GM21619 (cell line): Measurements from ENCODE around the gene MYMK.

Experiments
- ATAC-seq: cut with Tn5 transposase; IDR thresholded peaks from one replicate; pipeline ENCODE4 v1.9.1; 2021; ENCODE audit not compliant: unreplicated experiment

MYMK gene

DNA sequence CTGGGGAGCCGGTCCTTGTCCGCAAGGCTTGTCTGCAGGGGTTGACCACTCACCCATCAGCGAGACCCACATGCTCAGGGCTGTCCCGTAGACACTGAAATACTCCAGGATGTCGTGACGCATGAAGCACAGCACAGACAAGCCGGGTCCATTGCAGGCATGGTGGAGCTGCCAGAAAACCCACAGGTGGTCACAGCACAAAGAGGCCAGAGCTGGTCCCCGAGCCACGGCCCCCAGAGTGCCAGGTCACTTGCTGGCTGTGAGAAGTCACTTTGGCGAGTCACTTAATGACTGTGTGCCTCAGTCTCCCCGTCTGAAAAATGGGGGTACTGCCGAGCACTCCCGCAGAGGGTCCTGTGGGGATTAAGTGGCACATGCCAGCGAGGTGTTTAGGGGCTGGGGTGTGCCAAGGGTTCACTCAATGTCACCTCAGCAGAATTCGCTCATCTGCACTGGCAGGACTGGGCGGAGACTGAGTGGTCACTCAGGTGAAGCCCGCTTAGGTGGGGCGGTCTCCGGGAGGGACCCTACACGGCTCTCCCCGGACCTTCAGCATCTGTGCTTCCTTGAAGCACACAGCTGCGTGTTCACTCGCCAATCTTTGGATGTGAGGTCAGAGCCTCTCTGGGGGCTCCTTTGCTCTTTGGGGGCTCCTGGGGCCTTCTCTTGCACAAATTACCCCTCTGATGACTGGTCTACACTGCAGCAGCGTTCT is 4.5 kb downstream of the MYMK start:
- ATAC-seq, result no peak

DNA sequence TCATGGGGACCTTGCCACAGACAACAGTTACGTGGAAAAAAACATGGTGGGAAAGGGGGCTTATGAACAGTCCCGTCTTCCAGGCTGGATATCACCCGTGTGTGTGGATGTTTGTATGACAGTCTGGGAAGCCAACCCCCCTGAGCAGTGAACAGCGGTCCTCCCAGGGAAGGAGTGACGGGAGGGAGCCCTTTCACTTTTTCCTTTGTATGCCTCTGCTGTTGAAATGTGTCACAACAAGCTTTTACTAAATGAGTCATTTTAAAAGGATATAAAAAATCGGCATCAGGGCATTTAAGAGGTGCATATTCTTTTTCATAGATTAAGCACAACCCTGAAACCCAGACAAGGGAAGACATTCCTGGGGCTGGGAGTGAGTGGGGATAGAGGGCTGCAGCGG is 5.1 kb downstream of the MYMK start:
- no peak for ATAC-seq

DNA sequence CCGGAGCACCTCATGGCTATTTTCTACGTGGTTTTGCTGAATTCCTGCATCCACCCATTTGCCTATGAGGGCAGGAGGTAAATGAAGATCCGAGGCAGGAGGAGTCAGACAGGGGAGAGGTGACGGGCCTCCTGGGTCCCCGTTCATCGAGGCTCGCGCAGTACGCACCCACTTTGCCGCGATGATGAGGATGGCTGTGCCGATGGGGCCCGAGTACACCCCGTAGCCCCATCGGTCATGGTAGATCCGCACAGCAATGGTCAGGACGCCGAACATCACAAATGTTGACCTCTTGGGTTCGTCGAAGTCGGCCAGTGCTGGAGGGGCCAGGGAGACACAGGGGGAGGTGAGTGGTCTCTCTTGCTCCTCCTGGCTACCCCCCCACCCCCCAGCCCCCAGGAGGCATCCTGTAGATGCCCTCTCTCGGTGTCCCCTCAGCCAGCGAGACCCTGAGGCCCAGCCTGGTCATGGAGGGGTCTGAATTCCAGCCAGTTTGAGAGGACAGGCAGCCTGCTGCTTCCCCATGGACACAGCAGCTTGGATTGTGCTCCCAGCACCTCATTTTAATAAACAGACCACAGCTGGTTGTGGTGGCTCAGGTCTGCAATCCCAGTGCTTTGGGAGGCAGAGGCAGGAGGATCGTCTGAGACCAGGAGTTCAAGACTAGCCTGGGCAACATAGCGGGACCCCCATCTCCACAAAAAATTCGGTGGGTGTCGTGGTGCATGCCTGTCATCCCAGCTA is 5.9 kb downstream of the MYMK start:
- no peak for ATAC-seq

DNA sequence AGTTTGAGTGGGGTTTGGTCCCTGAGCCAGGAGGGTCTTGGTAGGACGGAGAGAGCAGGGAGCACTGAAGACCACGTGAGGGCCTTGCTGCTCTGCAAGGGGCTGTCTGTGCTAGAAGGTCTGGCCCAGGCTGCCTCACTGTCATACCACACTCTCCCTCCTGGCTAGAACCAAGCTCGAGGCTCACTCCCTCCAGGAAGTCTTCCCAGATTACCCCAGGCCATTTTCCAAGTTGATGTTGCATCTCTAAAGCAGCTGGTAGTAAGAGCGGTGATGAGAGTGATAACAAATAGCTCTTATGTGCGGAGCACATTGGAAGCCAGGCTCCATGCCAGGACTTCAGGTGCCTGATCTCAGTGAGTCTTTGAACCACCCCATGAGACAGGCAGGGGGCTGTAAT is 6.6 kb downstream of the MYMK start:
- no peak for ATAC-seq

DNA sequence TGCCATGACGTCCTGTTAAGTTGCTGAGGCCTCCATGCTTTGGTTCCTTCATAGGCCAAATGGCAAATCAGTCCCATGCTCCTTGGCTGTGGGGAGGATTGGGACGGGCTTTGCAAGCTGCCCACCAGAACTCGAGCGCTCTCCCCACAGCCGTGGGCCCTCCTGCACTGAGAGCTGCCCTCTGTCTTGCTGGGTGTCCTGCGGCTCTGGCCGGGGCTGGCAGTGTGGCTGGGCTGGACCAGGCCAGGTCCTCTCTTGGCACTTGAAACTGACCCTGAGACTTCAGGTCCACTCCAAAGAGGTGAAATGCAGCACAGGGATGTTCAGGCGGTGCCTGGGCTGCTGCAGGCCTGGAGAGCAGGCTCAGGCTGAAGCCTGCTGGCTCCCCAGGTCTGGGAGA is 7.0 kb downstream of the MYMK start:
- ATAC-seq, result no peak

DNA sequence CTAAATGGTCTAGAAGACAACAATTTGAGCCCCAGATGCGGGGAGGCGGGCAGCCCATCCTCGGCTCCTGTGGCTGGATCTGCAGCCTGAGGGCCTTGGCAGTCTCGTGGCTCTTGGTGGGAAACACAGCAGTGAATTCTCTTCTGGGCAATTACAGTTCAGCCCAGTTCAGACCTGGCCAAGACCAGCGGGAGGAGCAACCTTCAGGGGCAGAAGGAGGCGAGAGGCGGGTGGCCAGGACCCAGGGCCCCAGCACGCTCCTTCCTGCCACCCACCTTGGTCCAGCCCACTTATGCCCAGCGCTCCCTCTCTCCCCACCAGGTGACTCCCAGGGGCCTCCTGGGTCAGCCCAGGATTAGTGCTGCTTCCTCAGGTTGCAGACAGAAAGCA is 7.8 kb downstream of the MYMK start:
- ATAC-seq, result no peak

DNA sequence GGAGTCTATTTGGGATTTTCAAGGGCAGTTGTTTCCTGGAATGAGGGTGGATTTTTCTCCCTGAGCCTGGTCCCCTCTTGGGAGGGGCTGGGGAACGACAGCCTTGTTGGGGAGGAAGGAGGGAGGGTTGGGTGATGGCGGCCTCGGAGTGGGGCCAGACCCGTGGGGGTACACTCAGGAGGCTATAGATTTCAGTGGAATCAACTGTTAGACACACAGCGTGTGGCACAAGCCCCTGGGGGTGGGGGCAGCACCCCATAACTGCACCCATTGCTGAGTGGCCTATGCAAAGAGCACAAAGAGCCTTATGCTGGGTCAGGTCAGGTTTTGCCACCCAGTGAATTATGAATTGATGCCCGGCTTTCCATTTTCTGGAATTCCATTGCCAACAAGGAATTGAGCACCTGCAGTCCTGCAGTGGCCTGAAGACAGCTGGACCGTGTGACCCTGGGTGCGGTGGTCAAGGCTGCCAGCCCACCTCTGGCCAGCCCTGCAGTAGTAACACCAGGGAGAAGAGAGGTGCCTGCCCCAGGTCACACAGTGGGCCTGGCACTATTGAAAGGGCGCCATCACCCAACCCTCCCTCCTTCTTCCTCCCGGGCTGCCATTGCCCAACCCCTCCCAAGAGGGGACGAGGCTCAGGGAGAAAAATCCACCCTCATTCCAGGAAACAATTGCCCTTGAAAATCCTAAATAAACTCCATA is 8.4 kb downstream of the MYMK start:
- no peak for ATAC-seq

DNA sequence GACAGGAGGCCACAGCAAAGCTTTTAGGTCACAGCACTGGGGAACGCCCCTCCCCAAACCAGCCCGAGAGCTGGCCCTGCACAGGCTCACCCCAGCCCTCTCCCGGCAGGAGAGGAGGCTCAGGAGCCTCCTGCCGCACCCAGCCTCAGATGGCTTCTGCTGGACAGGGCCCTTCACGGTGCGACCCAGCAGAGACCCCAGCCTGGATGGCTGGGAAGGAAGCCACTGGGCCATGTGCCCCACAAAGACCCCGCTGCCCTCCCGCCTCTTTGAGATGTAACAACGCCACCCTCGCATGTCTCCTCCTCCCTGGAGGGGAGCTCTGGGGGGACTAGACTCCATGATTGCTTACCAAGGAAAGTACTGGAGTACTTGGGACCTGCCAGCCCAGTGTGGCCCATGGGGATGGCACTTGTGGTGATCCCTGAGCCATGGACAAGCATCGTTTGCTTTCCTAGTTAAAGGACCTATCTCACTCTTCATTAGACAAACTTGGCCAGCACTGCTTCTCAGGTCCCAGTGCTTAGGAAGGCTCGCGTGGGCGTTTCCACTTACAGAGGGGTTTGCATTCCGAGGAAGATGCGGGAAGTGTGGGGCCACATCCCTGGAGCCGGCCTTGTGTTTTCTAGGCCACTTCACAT is 9.0 kb downstream of the MYMK start:
- ATAC-seq, result no peak

DNA sequence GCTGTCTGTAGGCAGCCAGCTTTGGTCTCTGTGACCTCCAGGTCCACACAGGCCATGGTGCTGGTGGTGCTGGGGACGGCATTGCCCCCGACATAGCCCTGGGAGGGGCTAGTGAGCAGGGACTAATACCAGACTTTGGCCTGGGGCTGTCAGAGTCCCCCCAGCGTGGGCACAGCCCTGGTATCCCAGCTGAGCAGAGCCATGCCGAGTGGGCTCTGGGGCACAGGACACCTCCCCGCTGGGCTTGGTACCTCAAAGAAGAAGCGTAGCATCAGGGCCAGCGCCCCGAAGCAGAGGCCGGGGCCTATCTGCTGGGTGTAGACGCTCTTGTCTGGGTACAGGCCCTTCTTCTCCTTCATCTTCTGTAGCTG is 9.5 kb downstream of the MYMK start:
- ATAC-seq, result no peak

DNA sequence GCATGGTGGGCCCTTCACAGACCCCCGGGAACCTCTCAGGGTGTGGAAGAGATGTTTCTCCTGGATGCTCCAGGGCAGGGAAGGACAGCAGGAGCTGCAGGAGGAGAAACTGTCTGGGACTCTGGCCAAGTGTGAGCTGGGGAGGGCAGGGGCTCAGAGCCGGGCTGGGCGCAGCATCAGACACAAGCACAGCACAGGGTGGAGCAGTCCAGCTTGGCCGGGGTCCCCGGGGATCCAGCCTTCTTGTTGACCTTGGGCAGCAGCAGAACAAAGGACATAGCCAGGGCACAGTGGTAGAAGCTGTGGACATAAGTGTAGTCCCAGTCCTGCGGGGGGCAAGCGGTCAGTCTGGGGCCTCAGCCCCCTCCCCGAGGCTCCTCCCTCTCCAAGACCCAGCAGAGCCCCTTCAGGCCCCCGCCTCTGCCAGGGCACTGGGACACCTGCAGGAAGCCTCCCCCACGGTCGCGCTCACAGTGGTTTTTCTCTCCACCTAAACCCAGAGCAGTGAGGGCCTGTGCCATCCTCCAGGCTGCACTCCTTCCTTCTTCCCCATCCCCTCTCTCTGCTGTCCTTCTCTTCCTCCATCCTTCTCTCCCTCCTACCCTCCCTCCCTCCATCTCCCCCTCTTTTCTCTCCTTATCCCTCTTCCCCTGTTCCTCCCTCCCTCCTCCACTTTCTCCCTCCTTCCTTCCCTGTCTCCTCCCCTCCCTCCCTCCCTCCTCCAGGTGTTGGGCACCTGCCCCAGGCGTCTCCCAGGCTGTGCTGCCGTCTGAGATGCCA is 10.1 kb downstream of the MYMK start:
- no peak for ATAC-seq

DNA sequence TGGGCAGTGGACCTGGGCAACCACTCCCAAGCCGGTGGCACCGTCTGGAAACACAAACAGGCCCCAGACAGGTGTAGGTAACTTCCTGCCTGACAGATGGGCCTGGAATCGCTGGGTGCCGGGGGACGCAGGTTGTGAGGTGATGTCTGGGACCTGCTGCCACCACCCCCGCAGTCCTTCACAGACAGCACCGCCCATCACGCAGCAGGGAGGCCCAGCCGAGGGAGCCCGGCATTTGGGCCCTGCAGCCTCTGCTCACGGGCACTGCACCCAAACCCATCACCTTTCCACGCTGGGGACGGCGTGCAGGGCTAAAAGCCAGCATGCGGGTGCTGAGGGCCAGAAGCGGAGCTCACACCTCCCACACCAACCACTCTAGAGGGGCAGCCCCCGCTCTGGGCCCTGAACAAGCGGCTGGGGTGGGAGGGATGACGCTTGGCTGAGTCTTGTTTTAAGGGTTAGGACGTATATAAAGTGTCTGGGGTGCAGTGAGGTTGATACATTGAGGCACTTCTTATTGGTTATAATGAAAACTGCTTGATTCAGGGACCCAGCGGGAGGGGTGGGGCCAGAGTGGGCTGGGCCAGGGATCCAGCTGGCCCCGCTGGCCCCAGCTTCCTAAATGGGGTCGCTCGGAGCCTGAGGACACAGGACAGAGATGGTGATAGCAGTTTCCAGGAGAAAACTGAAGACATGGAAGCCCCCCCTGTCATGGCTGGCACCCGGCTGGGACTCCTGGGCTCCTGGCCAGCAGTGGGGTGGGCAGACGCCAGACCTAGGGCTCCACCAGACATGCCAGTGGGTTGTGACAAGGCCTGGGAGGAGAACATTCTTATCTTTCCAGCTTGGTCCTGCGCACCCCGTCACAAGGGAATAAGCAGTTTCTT is 11.3 kb downstream of the MYMK start:
- no peak for ATAC-seq

DNA sequence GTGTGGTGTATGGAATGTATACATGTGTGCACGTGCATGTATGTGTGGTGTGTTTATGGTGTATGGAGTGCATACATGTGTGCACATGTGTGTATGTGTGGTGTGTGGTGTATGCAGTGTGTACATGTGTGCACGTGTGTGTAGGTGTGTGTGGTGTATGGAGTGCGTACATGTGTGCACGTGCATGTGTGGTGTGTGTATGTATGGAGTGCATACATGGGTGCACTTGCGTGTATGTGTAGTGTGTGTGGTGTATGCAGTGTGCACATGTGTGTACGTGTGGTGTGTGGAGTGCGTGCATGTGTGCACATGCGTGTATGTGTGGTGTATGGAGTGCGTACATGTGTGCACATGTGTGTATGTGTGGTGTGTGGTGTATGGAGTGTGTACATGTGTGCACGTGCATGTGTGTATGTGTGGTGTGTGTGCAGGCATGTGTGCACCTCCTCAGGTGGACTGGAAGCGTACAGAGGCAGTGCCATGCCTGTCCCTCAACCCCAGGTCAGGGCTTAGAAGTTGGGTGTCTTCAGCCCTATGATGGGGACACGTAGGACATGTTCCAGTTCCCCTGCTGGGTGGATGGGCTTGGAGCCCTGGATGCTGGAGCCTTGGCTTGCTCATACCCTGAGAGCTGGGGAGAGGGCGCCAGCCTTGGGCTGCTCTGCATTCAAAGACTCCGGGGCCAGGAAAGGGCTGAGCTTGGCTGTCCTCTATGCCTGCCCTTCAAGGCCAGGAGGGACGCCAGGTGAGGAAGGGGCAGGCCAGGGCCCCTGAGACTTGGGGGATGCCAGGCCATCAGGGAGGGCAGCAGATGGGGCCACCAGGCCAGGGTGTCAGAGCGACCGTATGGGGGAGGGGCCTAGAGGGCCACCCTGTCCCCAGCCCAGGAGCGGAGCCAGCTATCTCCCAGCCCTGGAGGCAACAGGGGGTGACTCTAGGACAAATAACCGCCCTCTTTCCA is 12.2 kb downstream of the MYMK start:
- no peak for ATAC-seq

DNA sequence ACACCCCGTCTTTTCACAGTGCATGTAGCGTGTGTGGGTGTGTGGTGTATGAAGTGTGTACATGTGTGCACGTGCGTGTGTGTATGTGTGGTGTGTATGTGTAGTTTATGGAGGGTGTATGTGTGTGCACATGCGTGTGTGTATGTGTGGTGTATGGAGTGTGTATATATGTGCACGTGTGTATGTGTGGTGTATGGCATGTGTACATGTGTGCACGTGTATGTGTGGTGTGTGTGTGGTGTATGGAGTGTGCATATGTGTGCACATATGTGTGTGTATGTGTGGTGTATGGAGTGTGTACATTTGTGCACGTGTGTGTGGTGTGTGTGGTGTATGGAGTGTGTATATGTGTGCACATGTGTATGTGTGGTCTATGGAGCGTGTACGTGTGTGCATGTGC is 13.2 kb downstream of the MYMK start:
- no peak for ATAC-seq

DNA sequence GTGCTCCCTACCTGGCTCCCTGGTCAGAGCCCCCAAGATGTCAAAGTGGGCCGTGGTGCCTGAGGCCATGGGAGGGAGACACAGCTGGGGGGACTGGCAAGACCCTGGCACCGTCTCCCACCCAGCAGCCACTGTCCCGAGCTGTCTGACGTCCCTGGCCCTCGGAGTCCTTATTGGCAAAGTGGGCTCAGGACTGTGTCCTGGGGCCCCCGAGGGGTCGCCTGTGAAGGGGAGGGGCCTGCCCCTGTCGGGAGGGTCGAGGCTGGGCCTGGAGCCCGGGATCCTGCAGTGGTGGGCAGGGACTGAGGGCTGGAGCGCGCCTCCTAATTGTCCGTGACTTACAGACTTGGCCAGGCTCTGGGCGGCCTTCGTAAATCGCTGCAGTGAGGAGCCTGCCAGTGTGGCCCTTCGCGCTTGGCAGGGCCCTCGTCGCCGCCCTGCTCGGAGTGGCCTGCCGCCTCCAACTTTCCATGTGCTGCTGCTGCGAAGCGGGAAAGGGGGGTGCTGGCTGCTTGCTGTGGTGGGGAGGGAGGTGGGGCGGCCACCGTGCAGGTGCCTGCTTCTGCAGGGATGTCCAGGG is 13.7 kb downstream of the MYMK start:
- ATAC-seq, result no peak

DNA sequence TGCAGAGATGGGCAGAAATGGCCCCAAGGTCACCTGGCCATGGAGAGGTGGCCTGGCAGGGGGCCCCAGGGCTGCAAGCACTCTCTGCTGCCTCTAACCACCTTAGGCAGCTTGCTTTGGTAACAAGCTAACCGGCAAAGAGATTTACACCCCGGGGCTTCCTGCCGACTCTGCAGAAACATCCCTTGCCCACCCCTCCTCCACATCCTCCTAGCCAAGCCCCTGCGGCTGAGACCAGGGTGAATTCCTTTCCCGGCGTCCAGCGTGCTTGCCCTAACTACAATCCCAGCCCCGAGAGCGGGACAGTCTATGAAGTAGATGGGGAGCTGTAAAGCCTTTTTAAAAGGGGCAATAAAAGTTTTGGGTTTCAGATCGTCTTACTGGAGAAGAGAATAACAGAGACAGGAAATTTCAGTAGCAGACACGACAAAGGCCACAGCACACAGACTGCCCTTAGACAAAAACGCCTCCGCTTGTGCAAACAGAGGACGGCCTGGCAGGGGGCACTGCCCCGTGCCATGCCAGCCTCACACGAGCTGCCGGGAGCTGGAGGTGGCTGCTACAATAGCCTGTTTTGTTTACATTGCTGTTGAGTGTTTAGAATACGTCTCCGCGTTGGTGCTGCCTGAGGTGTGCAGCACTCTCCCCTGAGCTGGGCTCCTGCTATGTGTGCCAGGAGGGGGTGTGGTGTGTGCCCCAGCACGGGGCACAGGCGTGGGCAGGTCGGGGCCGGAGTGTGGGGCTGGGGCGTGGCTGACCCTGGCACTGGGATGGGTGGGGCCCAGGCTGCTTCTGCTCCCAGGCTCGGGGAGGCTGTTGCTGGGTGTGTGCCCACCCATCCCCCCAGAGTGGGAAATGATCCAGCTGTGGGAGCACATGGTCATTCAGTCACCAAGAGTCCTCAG is 15.3 kb downstream of the MYMK start:
- no peak for ATAC-seq

DNA sequence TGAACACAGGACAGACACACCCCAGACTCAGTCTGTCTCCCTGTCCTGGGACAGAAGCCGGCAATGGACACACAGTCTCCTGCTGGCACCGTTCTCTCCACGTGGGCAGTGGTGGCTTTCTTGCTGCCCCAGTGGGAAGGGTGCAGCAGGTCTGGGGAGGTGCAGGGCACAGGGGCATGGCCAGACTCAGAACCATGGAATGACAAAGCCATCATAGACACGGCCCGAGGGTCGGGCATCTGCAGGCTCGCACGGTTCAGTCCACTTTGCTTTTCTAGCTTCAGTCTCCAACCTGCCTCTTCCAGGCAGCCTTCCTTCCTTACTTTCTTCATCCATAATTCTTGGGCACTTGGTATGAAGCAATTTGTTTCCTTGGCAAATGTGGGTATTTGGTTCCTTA is 16.7 kb downstream of the MYMK start:
- no peak for ATAC-seq

DNA sequence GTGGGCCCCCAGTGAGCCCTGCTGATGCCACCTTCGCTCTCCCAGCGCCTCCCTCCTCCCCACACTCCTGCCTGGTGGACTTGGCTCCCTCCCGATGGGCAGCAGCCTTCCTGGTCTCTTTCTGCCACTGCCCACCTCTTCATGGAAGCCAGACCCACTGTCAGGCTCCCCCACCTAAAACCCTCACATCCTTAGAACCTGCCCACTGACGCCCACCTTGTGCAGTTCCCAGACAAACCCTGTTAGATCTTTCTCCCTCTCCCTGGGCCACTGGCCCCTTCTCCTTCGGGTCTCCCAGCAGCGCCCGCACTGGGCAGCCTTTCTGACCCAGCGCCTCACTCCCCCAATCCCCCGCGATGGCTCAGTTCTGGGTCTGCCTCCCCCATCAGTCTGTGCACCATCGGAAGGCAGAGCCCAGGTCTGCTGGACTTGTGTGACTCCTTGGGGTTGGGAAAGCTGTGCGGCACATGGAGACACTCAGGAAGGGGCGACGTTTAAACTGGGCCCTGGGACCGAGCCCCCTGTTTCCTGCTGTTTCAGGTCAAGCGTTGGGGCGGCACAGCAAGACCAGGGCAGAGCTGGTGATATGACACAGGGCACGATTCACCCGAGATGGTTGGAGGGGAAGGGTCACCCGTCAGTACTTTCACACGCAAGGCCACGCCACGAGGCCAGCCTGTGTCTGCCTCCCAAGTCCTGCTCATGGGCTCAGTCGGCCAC is 17.4 kb downstream of the MYMK start:
- ATAC-seq, result no peak
